ENCODE measurements around the gene LITAF. TPM values are rescaled to one million over a fixed set of nuclear protein-coding genes. Genes with fewer than 3 reads are reported as not detected.
A peak's percentile ranks its signal among the peaks of the same experiment; 100 is the strongest.

LITAF gene
- total and polyA plus RNA-seq, 12 donors = 17.3 to 83.2 (median 51.3) TPM

GRCh38 chr16:11586378-11586855, 302 bp downstream of the LITAF start:
- Histone ChIP-seq H3K4me3 (peak overlapping the region; percentile 56 to 89 (median 70)), H3K27me3 (no peaks in the 10 kb centered on the region), H3K4me1 (replicated peaks in 1 of 2) (peaks cover 6 to 39% of the 10 kb centered on the region in 2 donors), H3K36me3 (replicated peaks in 1 of 2) (no peaks in the 10 kb centered on the region), H3K9me3 (replicated peaks in 1 of 3) (no peaks in the 10 kb centered on the region), H3K27ac (peak overlapping the region in 4 of 5 donors; percentile 81 to 96 (median 86))
- TF ChIP-seq CTCF (IDR thresholded peaks at IDR 0.05) (no peak), POLR2A (IDR thresholded peaks at IDR 0.05) (no peak)
- intact Hi-C loops (cut with DNase I) = no loop called here
- peak in 1 of 7 donors; percentile 28 for DNase-seq
- 0 to 2% (median 1%) methylated on average over 9 to 48 of the region's 48 CpGs for WGBS, 4 donors

GRCh38 chr16:11585460-11586377, 1.0 kb downstream of the LITAF start:
- peaks cover 6 to 39% of the 10 kb centered on the region in 2 donors for H3K4me1 ChIP-seq (replicated peaks in 1 of 2)
- no peaks in the 10 kb centered on the region for H3K27me3 ChIP-seq
- TF ChIP-seq CTCF (IDR thresholded peaks at IDR 0.05) (no peak), POLR2A (IDR thresholded peaks at IDR 0.05) (peak in 1 of 2 donors; percentile 7)
- H3K36me3 ChIP-seq (replicated peaks in 1 of 2) = no peaks in the 10 kb centered on the region
- H3K4me3 ChIP-seq = peak overlapping the region in 3 of 4 donors; percentile 56 to 89 (median 64)
- H3K9me3 ChIP-seq (replicated peaks in 1 of 3) = no peaks in the 10 kb centered on the region
- peak in 2 of 7 donors; percentile 26 to 37 for DNase-seq
- intact Hi-C loops (cut with DNase I) = no loop called here
- peak overlapping the region in 4 of 5 donors; percentile 81 to 96 (median 86) for H3K27ac ChIP-seq
- 25 to 39% (median 31%) methylated on average over 18 to 29 of the region's 29 CpGs for WGBS, 4 donors

GRCh38 chr16:11583889-11584565, 2.7 kb downstream of the LITAF start:
- Histone ChIP-seq H3K4me3 (peak overlapping the region in 1 of 4 donors; percentile 27), H3K9me3 (replicated peaks in 1 of 3) (no peaks in the 10 kb centered on the region), H3K36me3 (replicated peaks in 1 of 2) (no peaks in the 10 kb centered on the region), H3K4me1 (replicated peaks in 1 of 2) (peaks cover 6 to 39% of the 10 kb centered on the region in 2 donors), H3K27ac (peak overlapping the region in 3 of 5 donors; percentile 38 to 96 (median 90)), H3K27me3 (no peaks in the 10 kb centered on the region)
- no peak for TF ChIP-seq CTCF (IDR thresholded peaks at IDR 0.05)
- no peak for TF ChIP-seq POLR2A (IDR thresholded peaks at IDR 0.05)
- peak in 2 of 7 donors; percentile 45 to 59 for DNase-seq
- WGBS, 4 donors = 37 to 54% (median 45%) methylated on average over 7 of the region's 7 CpGs
- intact Hi-C loops (cut with DNase I) = no loop called here

GRCh38 chr16:11583166-11583565, 3.6 kb downstream of the LITAF start:
- WGBS, 4 donors = 64 to 76% (median 71%) methylated on average over 7 of the region's 7 CpGs
- TF ChIP-seq POLR2A (IDR thresholded peaks at IDR 0.05) = no peak
- TF ChIP-seq CTCF (IDR thresholded peaks at IDR 0.05) = no peak
- Histone ChIP-seq H3K27ac (peak overlapping the region in 3 of 5 donors; percentile 7 to 90 (median 37)), H3K4me1 (replicated peaks in 1 of 2) (peaks cover 6 to 39% of the 10 kb centered on the region in 2 donors), H3K36me3 (replicated peaks in 1 of 2) (no peaks in the 10 kb centered on the region), H3K27me3 (no peaks in the 10 kb centered on the region), H3K4me3 (no peak overlapping the region), H3K9me3 (replicated peaks in 1 of 3) (no peaks in the 10 kb centered on the region)
- DNase-seq = no peak
- intact Hi-C loops (cut with DNase I) = no loop called here

Data from adrenal gland (tissue), 12 donors.